SW 1271 (cell line): Measurements from ENCODE around the gene NOL4L.

Experiments
- DNase-seq, 2 experiments: peaks; one replicate each; lab custom pipeline; 2025; lab: John Stamatoyannopoulos, UW

Gene NOL4L

DNA sequence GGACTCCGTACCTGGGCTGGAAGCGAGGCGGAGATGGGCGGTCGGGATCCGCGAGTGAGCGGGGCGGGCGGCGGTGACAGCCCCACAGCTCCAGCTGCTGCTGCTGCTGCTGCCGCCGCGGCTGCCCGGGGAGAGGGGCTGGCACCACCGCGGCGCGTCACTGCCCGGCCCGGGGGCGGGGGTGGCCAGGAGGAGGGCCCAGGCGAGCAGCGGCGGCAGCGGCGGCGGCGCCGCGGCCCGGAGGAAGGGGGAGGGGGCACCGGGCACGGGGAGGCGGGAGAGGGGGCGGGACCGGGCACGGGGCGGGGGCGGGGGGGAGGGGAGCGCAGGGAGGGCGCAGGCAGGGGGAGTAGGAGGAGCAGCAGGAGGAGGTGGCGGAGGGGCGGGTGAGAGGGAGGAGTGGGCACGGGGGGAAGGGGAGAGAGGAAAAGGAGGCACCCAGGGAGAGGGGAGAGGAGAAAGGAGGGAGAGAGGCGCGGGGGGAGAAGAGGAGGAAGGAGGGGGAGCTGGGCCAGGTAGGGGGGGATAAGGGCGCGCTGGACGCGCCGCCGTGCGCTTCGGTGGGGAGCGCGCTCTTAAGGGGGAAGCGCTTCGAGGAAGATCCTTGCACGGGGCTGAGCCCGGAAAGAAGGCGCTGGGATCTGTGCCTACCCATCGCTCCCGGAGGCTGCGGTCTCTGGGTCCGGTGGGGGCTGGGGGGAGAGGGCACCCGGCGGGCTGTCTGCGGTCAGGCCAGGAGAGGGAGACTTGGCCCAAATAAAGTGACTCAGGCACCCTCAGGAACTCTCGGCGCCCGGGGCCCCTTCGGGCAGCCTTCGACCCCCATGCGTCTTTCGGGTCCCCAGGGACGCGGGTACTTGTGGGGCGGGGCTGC is 101.5 kb downstream of the NOL4L start:
- peak; percentile 62 to 79 for DNase-seq

DNA sequence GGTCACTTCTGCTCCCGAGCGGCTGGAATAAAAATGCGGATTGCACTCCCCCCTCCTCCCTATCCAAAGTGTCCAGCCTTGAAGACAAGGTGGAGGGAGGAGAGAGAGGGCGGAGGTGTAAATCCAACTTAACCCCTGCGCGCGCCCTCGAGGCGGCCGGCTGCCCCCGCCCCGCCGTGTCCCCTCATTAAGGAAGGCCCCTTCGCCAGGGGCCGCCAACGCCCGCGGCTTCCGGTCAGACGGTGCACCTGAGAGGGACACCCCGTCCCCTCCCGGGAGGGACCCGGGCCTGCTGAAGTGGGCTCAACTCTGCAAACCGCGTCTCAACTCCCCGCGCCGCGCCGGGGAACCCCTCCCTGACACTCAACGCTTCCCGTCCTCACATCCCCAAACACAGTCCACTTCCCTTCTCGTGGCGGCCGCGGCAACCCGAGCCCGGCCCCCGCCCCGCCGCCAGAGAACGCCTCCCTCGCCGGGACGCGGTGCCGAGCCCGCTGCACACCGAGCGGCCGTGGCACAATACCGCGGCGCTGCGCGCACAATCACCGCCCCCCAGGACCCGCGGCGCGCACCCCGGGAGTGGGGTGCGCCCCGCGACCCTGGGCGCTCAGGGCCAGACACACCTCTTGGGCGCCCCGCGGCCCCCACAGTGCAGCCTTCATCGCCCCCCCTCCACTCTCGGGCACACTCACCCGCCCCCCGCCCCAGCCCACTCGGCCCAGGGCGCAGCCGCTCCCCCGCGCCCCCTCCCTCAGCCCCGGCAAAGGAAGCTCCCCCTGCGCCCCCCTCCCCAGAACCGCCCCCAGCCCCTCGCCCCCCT is 102.5 kb downstream of the NOL4L start:
- no peak for DNase-seq

DNA sequence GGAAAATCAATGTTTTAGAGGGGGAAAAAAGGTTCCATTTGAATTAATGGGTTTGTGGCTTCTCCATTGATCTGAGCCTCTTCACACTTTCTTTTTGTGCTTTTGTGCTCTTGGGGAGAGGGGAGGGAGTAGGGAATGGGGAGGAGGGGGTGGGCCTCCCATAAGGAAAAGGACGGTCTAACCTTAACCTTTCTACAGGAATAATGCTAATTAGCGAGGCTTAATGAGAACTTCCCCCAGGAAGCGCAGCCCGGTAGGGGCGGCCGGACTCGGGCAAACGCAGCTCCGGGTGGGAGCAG is 103.0 kb downstream of the NOL4L start:
- DNase-seq: no peak

DNA sequence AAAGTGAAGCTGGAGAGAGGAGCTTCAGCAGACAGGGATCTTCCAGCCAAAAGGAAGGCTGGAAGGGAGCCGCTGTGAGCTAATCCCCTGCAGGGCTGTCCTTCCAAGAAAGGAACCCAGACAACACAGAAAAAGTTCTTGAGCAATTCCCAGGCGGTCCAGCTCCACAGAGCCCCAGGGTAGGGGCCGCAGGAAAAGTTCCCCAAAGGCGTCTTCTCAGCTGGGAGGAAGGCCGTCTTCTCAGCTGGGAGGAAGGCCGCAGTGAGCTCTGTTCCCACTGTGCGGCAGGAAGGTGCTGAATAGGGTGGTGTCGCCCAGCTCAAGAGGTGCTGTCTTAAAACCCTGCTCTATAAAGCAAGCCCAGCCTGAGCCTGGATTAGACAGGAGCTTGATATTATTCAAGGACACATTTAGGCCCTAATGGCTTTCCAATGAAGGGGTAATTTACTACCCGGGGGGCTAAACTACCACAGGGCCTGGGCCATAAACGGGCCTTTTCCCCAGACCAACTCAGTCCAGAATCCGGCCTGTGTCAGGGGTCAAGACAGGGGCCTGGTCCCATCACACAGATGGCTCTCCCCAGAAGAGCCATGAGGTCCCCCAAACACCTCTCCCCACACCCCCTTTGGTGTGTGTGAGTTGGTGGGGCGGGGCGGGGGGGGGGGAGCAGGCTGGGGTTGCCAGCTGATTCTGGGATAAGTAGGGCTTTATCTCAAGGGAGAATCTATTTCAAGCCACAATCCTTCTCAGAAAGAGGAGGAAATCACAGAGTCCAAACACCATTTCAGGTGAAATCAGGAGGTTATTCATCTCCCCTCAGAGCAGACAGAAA is 103.6 kb downstream of the NOL4L start:
- DNase-seq: no peak

DNA sequence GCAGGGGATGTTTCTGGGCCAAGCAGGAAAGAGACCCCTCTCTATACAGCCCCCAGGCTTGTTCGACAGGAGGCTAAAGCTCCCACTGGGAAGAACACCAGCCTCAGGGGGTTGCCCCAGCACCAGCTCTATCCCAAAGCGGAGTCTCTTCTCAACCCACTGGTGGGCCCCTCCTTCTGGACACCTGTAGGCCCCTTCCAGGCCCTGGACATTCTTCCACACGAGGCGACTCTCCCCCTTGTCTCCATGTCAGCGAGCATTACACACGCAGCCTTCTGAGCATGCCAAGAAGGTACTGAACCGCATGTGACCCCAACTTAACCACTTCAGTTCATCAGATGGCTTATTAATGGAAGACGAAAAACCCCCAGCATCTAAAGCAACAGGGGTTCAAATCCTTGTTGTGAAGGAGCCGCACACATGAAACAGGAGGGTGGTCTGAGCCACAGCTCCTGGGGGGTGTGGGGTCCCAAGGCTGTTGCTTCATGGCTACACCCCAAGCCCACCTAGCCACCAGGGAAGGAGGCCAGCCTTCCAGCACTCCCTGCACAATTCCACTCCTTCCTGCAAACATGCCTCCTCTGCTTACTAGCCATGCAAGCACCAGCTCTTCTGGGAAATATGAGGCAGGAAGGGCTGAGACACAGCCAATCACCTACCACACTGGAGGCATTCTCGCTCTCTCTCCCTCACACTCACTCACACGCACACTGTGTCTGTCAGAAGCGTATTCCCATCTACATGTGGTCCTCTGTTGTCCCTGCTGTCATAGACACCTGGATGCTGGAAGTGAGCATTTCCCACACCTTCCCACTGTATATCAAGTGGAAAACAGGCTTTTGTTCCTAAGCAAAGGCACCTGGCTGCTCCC is 104.5 kb downstream of the NOL4L start:
- DNase-seq: no peak

DNA sequence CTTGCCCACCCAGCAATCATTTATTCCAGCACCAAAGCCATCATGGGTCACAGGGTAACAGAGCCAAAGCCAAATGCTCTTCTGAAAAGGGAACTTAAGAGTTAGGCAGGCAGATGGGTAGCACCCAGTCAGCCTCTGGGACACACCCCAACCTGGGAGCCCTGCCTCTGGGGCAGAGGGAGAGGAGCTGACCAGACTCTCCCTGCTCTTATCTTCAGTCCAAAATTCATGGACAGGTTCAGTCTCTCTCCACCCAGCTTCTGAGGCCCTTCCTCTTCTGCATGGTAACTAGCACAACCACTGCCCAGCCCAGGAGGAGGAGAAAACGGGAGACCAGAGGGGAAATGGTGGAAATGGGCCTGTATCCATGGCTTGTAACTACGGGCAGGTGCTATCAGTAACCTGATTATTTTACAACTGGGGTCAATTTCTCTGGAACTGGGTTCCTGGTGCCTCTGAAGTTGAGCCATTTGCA is 105.4 kb downstream of the NOL4L start:
- no peak for DNase-seq

DNA sequence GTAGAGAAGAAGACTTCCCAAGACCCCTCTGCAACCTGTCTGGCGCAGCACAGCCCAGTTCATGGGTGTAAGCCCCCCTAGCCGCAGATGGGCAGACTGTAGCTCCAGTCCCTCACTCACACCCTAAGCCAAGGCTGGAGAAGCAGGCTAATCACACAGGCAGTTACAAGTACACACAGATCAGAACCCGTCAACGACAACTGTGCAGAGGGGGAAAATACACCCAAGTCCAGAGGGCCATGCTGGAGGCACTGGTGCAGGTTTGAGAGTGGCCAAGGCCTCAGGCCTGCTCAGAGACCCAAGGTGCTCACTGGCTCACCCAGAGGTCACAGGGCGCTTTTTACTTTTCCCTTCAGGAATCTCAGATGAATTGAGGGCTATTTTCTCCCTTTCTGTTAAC is 106.1 kb downstream of the NOL4L start:
- DNase-seq: no peak

DNA sequence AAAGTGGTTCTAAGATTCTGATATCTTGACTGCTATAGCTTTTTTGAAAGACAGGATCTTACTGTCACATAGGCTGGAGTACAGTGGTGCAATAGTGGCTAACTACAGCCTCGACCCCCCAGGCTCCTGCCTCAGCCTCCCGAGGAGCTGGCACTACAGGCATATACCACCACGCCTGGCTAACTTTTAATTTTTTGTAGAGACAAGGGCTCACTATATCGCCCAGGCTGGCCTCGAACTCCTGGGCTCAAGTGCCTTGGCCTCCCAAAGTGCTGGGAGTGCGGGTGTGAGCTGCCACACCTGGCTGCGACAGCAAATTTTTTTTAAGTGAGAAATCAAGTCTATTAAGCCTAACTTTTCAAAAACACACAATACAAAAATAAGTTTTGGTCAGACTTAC is 106.6 kb downstream of the NOL4L start:
- no peak for DNase-seq

DNA sequence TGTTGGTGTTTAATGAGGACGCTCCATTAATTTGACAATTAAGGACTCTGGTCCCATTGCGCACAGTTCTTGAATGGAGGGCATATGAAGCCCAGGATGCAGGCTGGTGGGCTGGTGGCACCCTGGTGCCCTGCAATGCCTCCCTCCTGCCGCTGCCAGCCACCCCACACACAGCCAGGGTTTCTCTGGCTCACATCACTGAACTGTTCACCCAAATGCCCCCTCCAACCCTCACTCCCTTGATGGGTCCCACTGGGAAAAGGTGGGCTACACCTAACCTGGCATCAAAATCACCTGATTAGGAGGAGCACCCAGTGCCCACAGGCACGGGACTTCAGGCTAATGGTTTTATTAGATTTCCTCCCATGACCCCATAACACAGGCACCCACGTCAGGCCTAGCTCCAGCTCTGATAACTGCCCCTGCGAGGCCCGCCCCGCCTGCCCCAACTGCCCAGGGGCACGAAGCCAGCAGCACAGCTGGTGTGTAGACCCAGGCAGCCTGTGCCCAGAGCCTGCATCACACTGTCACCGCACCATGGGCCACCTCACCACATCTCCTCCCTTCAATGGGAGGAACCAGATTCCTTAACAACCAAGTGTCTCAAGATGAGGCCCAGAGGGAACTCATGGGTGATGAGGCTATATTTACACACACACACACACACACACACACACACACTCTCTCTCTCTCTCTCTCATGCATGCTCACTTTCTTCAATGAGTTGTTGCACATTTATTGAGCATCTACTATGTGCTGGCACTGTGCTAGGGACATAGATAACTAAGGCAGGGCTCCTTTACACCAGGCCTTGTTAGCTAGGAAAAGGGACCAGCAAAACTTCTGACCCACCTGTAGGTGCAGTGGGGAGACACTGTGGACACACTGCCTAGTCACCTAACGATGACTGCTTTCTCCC is 107.3 kb downstream of the NOL4L start:
- DNase-seq: no peak

DNA sequence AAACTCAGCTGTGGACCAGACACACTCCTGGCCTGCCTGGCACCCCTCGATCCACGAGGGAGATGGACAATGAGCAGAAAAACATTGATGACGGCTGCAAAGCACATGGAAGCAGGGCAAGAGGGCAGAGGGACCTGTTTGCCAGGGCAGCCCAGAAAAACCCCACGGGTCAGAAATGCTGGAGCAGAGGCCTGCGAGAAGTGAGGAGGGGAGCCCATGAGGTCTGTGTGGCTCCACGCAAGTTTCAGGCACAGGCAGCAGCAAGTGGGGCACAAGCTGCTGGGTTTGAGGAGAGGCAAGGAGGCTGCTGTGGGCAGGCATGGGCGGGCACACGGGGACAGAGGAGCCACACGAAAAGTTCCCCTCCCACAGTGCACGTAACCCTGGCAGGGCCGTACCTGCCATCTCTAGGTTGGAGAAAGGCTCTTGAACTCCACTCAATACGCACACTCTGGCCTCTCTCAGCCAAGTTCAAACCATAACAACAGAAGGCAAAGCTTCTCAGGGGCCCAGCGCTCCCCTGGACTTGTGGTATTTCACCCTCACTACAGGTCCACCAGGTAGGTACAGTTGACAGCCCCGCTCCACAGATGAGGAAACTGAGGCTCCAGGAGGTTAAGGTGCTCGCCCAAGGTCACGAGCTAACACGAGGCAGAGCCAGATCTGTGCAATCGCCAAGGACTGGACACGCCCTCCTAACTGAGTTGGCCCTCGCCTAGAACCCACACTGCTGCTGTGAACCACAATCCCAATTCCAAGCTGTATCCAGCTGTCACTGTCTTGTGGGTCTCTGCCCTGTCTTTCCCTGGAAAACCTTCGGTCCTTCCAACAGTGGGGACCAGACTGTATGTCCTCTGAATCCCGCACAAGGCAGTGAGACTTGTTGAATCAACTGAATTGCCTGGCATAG is 108.2 kb downstream of the NOL4L start:
- DNase-seq: no peak

DNA sequence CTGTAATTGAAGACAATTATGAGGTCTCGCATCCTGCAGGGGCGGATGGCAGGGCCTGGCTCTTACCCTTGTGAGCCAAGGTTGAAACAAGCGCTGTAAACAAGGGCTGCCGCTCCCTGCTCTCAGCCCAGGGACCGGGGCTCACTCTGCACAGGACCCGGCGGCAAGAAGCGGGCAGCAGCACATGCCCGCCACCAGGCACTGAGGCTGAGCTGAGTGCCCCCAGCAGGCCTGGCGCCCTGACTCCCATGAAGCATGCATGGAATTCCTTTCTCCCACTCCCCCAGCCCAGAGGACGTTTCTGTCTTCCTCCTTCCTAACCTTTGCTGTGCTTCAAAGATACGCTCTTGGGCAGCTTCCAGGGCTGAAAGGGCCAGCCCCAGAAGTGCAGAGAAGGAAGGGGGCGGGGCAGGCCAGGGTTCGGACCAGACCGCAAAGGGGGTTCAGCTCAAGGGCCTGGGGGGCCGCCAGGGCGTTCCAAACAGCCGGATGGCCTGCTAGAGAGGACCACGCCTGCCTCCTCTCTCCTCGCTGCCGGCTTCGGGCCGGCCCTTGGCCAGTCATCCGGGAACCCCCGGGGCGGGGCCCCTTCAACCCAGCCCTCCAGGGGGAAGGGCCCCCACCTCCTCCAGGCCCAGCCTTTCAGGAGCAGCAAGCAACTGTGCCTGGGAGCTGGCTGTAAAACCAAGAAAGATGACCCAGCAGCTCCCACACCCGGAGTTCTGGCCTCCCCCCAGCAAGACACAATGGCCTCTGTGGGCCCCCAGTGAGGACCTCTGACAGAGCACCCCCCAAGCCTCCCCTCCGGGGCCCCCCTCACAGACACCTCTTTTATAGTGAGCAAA is 109.9 kb downstream of the NOL4L start:
- DNase-seq: peak in 1 of 2 experiments; percentile 37

DNA sequence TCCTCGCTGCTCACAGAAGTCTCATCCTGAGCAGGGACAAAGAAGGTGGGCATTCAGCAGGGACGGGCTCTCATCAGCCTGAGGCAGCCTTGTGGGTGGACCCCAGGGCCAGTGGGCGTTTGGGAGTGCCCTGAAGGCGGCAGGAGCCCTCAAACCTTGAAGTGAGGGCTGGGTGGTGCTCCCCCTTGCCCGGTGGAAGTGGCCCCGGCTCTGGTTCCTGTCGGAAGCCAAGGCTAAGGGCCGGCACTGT is 110.5 kb downstream of the NOL4L start:
- DNase-seq: no peak

DNA sequence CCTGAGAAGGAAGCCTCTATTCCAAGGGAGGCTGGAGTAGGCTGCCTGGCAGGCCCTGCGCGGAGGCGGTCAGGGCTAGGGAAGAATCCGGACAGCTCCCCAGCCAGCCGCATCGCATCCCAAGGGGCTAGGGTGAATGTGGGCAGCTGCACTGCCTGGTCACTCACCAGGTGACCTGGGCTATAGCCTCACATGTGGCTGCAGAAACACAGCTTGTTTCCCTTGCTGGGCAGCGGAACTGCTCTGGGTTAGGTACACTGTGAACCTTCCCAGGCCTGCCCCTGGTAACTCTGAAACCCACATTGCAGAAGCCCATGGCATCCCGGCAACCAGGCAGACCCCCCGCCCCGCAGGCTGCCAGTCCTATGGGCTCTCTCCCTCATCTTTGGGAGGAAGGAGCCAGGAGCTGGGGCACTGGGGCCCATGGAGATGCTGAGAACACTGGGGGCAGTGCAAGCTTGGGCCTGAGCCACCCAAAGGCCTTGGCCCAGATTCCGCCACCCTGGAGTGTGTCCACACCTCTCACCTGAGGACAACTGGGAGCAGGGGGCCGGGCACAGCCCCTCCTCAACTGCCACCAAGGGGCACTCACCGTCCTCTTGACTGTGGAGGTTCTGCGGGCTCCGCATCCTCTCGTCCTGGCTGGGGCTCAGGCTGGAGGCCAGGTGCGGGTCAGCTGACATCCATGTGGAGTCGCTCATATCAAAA is 111.0 kb downstream of the NOL4L start:
- DNase-seq: no peak

DNA sequence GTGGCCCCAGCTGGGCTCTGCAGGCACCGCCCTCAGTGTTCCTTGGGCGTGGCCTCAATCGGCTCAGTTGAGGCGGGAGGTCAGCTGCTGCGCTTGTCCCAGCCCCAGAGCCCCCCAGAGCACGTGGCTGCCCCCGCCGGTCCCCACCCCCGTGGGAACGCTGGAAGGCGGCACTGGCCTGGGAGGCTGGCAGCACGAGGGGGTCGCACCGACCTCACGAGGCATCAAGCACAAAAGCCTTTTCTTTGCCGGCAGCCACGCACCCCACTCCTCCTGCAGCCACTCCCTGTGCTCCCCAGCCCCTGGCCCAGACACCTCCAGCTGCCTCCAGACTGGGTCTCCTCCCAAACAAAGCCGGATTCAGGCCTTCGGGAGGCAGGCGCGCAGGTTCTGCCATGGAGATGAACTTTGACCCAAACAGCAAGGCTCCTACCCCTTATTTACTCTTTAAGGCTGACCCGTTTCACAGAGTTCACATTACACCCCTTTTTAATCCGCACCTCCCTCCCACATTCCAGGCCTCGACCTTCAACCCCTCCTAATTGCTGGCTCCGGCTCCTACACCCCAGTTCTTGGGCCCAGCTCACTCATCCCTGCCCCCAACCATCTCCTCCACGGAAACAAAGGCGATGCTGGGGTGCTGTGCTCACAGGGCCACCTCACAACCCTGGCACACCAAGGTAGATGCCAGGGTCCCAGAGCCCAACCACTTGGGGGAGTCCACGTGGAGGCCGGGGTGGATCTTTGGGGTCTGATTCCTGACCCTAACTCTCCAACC is 111.7 kb downstream of the NOL4L start:
- DNase-seq: no peak

DNA sequence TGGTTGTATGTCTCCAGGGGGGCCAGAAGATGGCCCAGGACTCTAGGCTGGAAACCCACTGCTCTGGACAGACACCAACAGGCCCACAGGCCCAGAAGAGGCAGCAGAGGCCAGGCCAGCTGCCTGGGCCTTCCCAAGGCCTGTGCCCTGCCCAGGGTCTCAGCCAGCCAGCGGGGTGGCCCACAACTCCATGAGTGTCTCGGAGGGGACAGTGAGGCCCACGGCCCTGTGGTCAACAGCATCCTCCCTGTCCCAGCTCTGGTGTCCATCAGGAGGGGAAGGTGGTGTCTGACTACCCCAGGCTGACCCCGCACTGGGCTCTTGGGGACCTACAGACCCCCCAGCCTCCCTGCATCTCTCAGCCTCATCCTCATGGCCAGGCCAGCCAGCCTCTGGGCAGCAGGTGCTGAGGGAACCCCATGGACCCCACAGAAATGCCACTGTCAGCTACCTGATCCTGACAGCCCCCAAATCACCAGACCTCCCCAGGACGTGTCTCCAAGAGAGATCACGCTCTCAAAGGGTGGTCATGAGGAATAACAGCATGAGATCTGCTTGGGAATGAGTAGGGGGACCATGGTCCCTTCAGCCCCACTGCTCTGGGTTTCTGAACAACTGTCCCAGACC is 112.4 kb downstream of the NOL4L start:
- no peak for DNase-seq

DNA sequence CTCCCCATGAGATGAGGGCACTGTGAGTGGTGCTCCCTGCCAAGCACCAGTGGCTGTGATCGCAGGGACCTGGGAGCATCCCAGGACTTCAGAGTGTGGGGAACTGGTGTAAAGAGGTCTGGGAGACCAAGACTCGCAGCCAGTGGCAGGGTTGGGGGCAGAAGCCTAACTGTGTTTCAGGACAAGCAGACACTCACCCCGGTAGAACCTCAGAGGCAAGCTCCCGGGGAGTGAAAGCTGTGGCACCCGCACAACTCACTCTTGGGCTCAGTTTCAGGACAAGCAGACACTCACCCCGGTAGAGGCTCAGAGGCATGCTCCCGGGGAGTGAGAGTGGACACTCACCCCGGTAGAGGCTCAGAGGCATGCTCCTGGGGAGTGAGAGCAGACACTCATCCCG is 114.2 kb downstream of the NOL4L start:
- no peak for DNase-seq
